ENCODE results near the gene VPS13D.

VPS13D gene

DNA sequence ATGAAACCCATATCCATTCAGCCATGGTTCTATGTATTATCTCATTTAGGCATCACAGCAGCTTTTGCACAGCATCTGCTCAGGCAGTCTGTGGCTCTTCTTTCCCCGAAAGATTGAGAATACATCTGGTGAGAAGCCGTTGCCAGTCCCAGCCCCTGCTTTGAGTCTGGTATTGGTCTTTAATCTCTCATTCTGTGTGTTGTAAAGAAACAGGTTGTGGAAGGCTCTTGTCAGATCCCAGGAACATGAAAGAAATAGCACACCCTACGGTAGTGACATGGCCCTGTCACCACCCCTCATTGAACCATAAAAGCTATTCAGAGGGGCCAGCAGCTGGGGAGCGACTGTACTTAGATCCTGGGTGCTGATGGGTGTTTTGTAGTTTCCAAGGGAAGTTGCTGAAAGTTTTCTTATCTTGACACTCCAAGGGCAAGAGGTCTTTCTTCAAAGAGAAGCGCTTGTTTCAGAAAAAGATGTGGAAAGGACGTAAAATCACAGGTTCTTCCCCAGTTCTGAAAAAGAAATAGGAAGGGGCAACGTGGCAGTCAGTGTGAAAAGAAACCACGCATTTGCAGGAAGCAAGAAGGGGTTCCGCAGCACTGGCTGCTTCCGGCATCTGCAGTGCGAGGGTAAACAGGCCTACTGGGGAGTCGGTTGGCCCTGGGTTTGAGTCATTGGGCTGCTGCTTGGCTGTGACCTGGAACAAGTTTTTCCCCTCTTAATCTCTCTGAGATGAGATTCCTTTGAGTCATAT, 243.1 kb downstream of the VPS13D start:
- peak; percentile 45 to 81 for DNase-seq (ENCODE audit: low spot score in 2 of 2)
- Mint-ChIP-seq H3K27ac (peak overlapping the region; percentile 98), H3K9me3 (no peaks in the 10 kb centered on the region), H3K36me3 (peaks cover 6% of the 10 kb centered on the region), H3K4me1 (peaks cover 70% of the 10 kb centered on the region), H3K4me3 (peak overlapping the region; percentile 68)
- ATAC-seq = peak; percentile 95

DNA sequence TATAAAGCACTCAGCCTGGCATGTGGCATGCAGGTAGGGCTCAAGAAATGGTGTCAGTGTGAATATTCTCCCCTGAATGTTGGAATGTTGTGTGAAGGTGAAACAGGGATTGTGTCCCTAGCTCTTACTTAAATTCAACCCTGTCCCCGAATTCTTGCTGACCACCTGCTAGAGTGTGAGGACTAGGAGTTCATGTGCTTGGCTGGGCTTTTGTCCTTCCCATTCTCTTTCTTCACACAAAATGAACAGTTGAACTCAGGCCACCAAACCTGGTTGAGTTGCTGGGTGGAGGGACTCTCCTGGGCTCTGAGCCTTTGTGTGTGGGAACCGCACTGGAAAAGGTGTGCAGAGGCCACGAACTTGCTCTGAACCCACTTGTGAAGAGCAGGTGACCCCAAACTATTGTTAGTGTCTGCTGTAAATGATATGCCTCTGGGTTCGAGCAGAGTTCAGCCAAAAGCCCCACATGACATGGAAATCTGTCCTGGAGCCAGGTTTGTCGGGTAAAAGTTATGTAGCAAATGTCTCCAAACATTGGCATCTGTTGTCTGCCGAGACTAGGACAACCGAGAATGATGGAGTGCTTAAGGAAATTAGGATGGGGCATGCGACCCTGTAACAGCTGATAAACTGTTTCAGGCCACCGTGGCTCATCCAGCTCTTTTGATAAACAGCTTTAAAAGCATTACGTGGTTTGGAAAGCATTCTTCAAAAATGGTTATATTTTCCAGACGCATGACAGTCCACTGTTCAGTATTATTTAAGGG, 243.9 kb downstream of the VPS13D start:
- Mint-ChIP-seq H3K4me3 (peak overlapping the region; percentile 68), H3K36me3 (peaks cover 9% of the 10 kb centered on the region), H3K9me3 (no peaks in the 10 kb centered on the region), H3K27ac (peak overlapping the region; percentile 98), H3K4me1 (peaks cover 73% of the 10 kb centered on the region)
- ATAC-seq = no peak
- DNase-seq (ENCODE audit: low spot score in 2 of 2) = no peak

DNA sequence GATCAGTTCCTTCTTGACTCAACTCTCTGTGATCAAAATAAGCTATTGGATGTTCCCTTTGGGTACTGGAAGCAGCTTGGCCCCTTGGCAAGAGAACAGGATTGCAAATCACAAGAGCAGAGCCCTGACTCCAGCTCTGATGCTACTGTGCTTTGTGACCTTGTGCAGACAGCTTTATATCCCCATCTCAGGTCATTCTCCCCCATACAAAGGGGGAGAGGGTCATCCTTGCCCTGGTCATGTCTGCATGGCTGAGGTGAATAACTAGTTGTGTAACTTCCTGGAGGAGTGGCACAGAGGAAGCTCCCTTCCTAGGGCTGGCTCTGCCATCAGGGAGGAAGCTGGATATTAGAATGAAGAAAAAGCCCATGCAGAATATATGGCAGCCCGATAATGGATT, 245.3 kb downstream of the VPS13D start:
- no peaks in the 10 kb centered on the region for H3K9me3 Mint-ChIP-seq
- H3K27ac Mint-ChIP-seq = peak overlapping the region; percentile 50
- no peak for DNase-seq (ENCODE audit: low spot score in 2 of 2)
- ATAC-seq = no peak
- H3K4me1 Mint-ChIP-seq = peaks cover 86% of the 10 kb centered on the region
- peak overlapping the region; percentile 30 for H3K4me3 Mint-ChIP-seq
- peaks cover 9% of the 10 kb centered on the region for H3K36me3 Mint-ChIP-seq

DNA sequence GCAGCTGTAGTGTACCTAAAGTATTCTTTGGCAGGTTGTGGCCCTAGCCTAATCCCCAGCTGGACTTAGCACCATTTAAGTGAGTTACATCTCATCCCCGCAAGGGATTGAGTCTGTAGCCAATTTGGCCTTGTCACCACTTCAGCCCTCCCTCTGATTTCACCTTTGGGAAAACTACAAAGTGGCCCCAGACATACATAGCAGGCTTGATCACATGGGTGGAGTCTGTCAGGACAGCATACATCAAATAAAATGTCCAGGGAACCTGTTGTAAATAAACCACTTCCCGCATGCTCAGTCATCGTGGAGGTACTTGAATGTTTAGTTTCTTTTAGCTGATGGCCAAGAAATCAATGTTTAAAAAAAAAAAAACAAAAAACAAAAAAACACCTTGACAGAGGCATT, 245.7 kb downstream of the VPS13D start:
- Mint-ChIP-seq H3K4me3 (peak overlapping the region; percentile 30), H3K9me3 (no peaks in the 10 kb centered on the region), H3K36me3 (peaks cover 9% of the 10 kb centered on the region), H3K27ac (peak overlapping the region; percentile 50), H3K4me1 (peaks cover 91% of the 10 kb centered on the region)
- DNase-seq (ENCODE audit: low spot score in 2 of 2) (no peak), ATAC-seq (no peak)

DNA sequence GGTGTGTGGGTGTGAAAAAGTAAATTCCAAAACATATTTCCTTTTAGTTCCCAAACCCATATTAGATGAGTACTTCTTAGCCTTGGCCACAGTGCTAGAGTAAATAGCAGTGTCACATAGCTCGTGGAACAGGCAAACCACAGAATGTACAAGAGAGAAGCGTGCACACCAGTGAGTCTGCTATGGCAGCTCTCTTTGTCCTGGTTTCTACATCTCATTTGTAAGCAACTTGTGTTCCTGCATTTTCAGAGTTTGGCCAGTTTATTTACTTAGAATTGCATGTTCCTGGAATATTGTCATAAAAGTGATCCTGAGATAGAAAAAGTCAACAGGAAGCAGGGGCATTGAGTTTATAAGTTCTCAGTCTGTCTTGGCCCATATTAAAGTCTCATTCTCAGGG, 246.1 kb downstream of the VPS13D start:
- no peaks in the 10 kb centered on the region for H3K9me3 Mint-ChIP-seq
- peak overlapping the region; percentile 50 for H3K27ac Mint-ChIP-seq
- ATAC-seq (no peak), DNase-seq (ENCODE audit: low spot score in 2 of 2) (no peak)
- H3K4me1 Mint-ChIP-seq = peaks cover 95% of the 10 kb centered on the region
- H3K4me3 Mint-ChIP-seq = no peak overlapping the region
- H3K36me3 Mint-ChIP-seq = peaks cover 9% of the 10 kb centered on the region

DNA sequence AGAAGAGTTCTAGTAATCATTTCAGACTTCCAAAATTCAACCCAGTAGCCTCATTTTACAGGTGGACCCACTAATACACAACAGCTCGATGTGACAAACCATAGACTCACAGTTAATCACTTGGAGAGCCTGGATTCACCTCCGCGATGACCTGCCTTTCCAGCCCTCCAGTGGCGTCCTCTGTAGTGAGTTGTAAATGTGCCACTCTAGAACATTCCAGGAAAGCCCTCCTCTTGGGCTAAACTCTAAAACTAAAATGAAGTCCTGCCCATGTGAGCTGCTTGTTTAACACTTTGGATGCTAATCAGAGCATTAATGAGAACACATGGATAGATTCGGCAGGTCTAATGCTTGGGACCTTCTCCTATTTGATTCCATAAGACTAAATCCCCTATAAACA, 247.5 kb downstream of the VPS13D start:
- H3K4me3 Mint-ChIP-seq = no peak overlapping the region
- no peak for DNase-seq (ENCODE audit: low spot score in 2 of 2)
- peaks cover 9% of the 10 kb centered on the region for H3K36me3 Mint-ChIP-seq
- peaks cover 88% of the 10 kb centered on the region for H3K4me1 Mint-ChIP-seq
- peak overlapping the region; percentile 89 for H3K27ac Mint-ChIP-seq
- ATAC-seq = no peak
- no peaks in the 10 kb centered on the region for H3K9me3 Mint-ChIP-seq

DNA sequence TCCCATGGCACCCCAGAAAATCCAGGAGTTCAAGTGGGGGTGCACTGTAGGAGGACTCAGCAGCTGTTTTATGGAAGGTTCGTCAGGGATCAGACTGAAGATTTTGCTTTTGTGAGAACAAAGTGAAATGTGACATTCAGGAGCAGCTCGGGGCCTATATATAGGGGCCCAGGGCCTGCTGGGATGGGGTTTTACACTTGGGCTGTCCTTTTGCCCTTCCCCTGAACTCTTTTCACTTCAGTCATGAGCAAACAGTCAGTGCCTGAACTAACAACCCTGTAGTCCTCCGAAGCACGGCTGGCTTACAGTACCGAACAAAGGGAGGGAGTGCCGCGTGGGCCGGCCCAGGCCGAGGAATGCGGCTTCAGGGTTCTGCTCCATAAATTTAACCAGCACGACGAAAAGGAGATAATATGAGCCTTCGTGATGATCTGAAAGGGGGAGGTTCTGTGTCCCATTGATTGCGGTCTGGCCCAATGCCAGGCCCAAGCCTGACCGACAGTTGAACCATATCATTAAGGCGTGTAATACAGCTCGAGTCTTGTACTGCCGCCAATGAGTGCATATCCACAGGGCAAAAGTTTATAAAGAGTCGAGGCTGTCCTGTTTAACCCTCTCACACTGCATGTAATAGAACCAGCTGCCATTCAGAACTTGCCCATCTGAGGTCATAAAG, 248.2 kb downstream of the VPS13D start:
- Mint-ChIP-seq H3K36me3 (peaks cover 9% of the 10 kb centered on the region), H3K9me3 (no peaks in the 10 kb centered on the region), H3K4me3 (peak overlapping the region; percentile 57), H3K27ac (peak overlapping the region; percentile 89), H3K4me1 (peaks cover 81% of the 10 kb centered on the region)
- no peak for DNase-seq (ENCODE audit: low spot score in 2 of 2)
- ATAC-seq = peak; percentile 38

DNA sequence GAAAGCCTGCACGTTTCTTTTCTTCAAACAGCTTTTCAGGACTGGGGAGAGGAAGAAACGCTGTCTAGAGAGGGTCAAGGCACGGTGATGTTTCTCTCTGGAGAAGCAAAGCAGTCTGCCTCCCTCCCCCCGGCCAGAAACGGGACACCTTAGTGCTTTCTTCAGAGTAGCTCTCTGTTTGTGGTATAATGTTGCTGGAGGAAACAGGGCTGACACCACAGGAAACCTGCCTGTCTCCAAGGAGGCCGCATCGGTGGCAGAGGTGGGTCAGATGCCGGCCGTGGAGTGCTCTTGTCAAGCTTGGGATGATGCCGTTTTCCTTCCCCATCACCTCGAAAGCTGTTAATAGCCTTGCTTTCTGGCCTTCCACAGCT, 248.8 kb downstream of the VPS13D start:
- Mint-ChIP-seq H3K36me3 (peaks cover 9% of the 10 kb centered on the region), H3K4me1 (peaks cover 76% of the 10 kb centered on the region), H3K9me3 (no peaks in the 10 kb centered on the region), H3K4me3 (peak overlapping the region; percentile 57), H3K27ac (peak overlapping the region; percentile 89)
- peak in 1 of 2 donors; percentile 54 for DNase-seq (ENCODE audit: low spot score in 2 of 2)
- peak; percentile 55 for ATAC-seq

DNA sequence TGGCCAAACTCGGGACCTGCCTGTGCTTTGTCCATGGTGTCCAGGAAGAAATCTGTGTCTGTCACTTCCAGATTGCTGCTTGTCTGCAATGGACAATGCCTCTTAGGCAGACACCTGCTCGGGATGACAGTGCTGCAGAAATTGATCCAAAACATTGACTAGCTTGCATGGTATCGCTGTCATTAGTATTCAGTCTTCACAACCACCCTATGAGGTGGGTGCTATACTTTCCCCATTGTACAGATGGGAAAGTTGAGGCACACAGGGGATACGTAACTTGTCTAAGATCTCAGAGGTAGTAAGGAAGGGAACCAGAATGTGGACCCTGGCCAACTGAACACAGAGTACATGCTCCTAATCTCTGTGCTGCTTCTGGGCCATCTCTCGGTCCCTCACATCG, 249.5 kb downstream of the VPS13D start:
- no peak for DNase-seq (ENCODE audit: low spot score in 2 of 2)
- Mint-ChIP-seq H3K4me1 (peaks cover 69% of the 10 kb centered on the region), H3K9me3 (no peaks in the 10 kb centered on the region), H3K27ac (peak overlapping the region; percentile 89), H3K36me3 (peaks cover 9% of the 10 kb centered on the region), H3K4me3 (peak overlapping the region; percentile 57)
- no peak for ATAC-seq

DNA sequence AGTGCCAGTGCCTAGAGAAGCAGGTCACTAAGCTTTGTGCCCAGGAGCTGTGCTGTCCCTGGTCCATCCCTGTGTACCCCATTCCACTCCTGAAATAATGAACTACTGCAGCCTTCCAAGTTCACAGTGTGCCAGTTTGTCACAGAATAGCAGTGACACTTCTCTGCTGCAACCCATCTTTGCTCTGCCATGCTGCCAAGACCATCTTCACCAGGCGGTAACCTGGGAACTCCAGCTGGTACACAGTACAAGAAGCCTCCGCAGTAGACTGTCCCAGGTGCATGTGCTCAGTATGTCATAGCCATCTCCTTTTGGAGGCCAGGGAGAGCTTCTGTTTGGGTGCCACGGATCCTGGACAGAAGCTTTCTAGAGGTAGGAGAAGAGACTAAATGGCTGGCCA, 250.2 kb downstream of the VPS13D start:
- Mint-ChIP-seq H3K36me3 (peaks cover 9% of the 10 kb centered on the region), H3K4me3 (no peak overlapping the region), H3K27ac (peak overlapping the region; percentile 86), H3K9me3 (no peaks in the 10 kb centered on the region), H3K4me1 (peaks cover 65% of the 10 kb centered on the region)
- ATAC-seq = no peak
- no peak for DNase-seq (ENCODE audit: low spot score in 2 of 2)

DNA sequence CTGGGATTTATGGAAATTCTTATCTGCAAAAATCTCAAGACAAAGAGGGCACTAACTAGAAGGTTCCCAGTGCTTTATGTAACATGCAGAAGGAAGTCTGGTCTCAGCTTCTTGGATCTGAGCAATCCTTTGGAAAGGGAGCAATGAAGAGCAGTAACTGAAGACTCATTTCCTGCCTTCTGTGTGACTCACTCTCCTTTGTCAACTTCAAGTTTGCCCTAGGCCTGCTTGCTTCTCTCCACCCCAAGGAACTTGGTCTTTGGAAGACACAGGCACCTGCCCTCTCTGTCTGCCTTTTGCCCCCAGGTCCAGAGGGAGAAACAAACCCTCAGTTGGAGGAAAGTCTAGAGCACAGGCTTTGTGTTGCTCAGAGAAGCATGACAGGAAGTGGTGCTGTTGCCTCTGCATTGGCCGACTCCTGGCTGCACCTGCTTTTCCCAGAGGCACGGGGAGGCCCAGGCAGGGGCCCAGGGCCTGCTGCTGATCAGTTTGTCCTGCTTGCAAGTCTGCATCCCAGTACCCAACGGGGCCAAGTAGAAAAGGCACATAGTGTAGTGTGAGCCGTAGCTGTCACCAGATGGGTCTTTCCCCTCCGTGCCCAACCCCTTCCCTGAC, 251.0 kb downstream of the VPS13D start:
- ATAC-seq (peak; percentile 78), DNase-seq (ENCODE audit: low spot score in 2 of 2) (peak; percentile 9 to 56)
- H3K27ac Mint-ChIP-seq = peak overlapping the region; percentile 86
- H3K4me1 Mint-ChIP-seq = peaks cover 57% of the 10 kb centered on the region
- no peaks in the 10 kb centered on the region for H3K9me3 Mint-ChIP-seq
- peak overlapping the region; percentile 55 for H3K4me3 Mint-ChIP-seq
- peaks cover 9% of the 10 kb centered on the region for H3K36me3 Mint-ChIP-seq

DNA sequence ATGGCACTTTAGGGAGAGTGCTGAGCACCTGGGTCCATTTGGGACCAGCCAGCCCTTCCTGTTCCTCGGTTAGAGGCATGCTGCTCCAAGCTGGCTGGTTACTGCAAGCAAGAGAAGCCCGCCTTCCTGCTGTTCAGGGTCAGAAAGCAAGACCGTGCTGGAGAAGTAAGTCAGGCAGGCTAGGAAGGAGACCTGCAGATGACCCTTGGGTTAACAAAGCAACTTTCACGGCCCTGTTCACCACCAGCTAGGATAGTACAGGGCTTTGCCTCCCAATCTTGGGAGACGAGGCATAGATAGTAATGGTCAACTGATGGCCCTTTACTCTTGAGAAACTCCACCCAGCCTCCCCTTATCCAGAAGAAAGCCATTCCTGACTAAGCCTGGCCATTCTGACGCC, 252.1 kb downstream of the VPS13D start:
- H3K36me3 Mint-ChIP-seq = peaks cover 9% of the 10 kb centered on the region
- H3K4me1 Mint-ChIP-seq = peaks cover 46% of the 10 kb centered on the region
- DNase-seq (ENCODE audit: low spot score in 2 of 2) (no peak), ATAC-seq (no peak)
- H3K4me3 Mint-ChIP-seq = no peak overlapping the region
- no peak overlapping the region for H3K27ac Mint-ChIP-seq
- no peaks in the 10 kb centered on the region for H3K9me3 Mint-ChIP-seq

DNA sequence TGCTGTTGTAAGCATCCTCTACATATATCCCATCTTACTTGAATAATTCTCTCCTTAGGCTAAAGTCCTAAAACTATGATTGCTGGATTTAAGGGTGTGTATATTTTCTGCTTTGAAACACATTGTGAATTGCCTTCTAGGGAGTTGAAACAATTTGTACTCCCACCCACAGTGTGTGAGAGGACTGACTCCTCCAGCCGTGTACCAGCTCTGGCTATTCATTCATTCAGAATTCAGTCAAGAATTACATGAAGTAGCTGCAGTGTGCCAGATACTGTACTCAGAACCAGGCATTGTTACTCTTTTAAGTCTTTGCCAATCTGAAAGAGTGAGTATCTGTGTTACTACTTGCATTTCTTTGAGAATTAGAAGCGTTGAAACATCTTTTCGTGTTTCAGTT, 253.2 kb downstream of the VPS13D start:
- H3K9me3 Mint-ChIP-seq = no peaks in the 10 kb centered on the region
- peaks cover 36% of the 10 kb centered on the region for H3K4me1 Mint-ChIP-seq
- no peak overlapping the region for H3K4me3 Mint-ChIP-seq
- H3K36me3 Mint-ChIP-seq = peaks cover 6% of the 10 kb centered on the region
- no peak overlapping the region for H3K27ac Mint-ChIP-seq
- DNase-seq (ENCODE audit: low spot score in 2 of 2) = no peak
- ATAC-seq = no peak

DNA sequence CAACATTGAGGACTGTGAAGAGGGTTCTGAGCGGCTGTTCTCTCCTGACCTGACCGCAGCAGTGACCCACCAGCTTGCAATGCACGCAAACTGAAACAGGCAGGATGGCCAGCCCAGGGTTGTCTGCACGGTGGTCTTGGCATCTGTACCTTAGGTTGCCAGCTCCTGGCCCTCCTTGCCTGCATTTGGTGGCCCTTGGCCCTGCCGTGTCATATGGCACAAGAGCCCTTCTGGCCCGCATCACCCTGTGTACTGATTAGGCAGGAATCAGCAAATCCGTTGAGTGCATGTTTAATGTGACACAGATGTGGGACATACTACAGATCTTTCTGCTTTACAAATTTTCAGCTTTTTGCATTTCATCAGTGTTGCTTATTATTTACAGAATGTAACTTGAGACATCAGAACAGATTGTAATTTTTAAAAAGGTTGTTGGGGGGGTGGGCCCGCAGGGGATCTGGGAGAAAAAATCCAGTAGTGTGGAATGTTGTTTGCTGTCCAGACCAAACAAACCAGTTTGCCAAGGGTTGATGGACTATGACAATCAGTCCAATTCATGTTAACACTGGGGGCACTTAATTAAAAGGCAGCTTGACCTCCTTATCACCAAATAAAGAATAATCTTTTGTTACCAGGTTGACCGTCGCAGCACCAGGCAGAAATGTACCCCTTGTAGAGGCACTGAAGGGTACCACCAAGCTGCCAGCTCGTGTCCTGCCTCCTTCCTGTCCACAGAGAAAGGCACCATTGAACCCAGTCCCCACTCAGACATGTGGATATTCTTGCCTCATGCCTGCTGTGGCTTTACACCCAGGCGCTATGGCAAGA, 255.6 kb downstream of the VPS13D start:
- DNase-seq (ENCODE audit: low spot score in 2 of 2) (no peak), ATAC-seq (no peak)
- peaks cover 11% of the 10 kb centered on the region for H3K4me1 Mint-ChIP-seq
- no peaks in the 10 kb centered on the region for H3K9me3 Mint-ChIP-seq
- no peak overlapping the region for H3K4me3 Mint-ChIP-seq
- no peaks in the 10 kb centered on the region for H3K36me3 Mint-ChIP-seq
- no peak overlapping the region for H3K27ac Mint-ChIP-seq

DNA sequence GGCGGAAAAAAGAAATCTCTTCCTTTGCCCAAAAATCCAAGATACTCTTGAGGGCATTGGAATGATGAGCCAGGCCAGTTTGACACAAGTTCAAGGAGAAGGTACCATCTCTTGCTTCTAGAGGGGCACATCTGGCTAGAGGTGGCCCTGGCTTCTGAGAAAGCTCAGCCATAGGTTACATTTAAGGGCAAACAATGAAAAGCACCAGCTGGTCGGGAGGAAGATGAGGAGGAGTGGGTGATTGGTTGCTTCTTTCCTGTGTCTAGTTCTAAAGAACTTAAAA, 256.2 kb downstream of the VPS13D start:
- no peak overlapping the region for H3K27ac Mint-ChIP-seq
- H3K36me3 Mint-ChIP-seq = no peaks in the 10 kb centered on the region
- peaks cover 5% of the 10 kb centered on the region for H3K4me1 Mint-ChIP-seq
- no peaks in the 10 kb centered on the region for H3K9me3 Mint-ChIP-seq
- DNase-seq (ENCODE audit: low spot score in 2 of 2) = no peak
- H3K4me3 Mint-ChIP-seq = no peak overlapping the region
- ATAC-seq = no peak

Measured in stimulated activated effector memory CD8-positive, alpha-beta T cell treated with anti-CD3 and anti-CD28 coated beads, Interleukin-12 subunit alpha, Interleukin-12 subunit beta, amount 100 ng/mL, for 72 hours (primary cell).